ENCODE results near the gene SETBP1. TPM values are rescaled to one million over a fixed set of nuclear protein-coding genes. Genes with fewer than 3 reads are reported as not detected.

SETBP1 gene
- total RNA-seq, 2 donors from 2014 or later = 17.3 to 20.1 TPM

DNA sequence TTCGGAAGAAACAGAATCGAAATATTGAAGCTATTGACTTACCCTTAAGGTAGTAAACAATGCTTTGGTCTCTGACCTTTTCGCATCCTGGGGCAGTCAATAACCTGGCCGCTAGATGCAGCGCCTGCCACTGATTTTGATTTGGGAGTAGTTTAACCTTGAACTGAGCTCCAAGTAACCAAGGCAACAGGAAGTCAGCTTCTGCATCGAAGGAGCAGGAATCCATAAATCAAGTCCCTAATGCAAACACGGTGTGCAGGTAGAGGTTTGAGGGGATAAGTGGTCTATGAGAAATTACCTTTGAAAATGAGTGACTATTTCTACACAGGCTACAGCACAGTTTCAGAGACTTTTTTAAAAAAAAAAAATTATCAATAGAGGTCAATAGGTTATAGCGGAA is 353.5 kb downstream of the SETBP1 start:
- no peak overlapping the region for H3K27ac ChIP-seq (ENCODE audit: low read depth, low read length)
- Mint-ChIP-seq H3K36me3 (ENCODE audit: low read depth) (no peaks in the 10 kb centered on the region), H3K27ac (no peak overlapping the region), H3K4me3 (no peak overlapping the region), H3K9me3 (peaks cover 2% of the 10 kb centered on the region), H3K4me1 (no peaks in the 10 kb centered on the region), H3K27me3 (ENCODE audit: insufficient read depth) (no peaks in the 10 kb centered on the region)
- DNase-seq = no peak
- H3K4me3 ChIP-seq (ENCODE audit: low read length) = no peak overlapping the region
- H3K9me3 ChIP-seq (ENCODE audit: control insufficient read depth, low read length) = no peaks in the 10 kb centered on the region
- 90 to 96% methylated on average over 7 to 8 of the region's 8 CpGs for whole genome bisulfite sequencing, 2 experiments (ENCODE audit: insufficient coverage in 1 of 2, insufficient read length in 1 of 2)
- no peak overlapping the region for H3K9ac ChIP-seq (ENCODE audit: extremely low read depth, low read length, poor library complexity, severe bottlenecking)
- no peaks in the 10 kb centered on the region for H3K4me1 ChIP-seq (ENCODE audit: control insufficient read depth, insufficient read depth, low read length)
- no peaks in the 10 kb centered on the region for H3K27me3 ChIP-seq (ENCODE audit: control insufficient read depth, insufficient read depth, low read length, poor library complexity, severe bottlenecking)
- peaks cover 12% of the 10 kb centered on the region for H3K36me3 ChIP-seq (ENCODE audit: control insufficient read depth, insufficient read depth, low read length)
- TF ChIP-seq, protein P1, sequence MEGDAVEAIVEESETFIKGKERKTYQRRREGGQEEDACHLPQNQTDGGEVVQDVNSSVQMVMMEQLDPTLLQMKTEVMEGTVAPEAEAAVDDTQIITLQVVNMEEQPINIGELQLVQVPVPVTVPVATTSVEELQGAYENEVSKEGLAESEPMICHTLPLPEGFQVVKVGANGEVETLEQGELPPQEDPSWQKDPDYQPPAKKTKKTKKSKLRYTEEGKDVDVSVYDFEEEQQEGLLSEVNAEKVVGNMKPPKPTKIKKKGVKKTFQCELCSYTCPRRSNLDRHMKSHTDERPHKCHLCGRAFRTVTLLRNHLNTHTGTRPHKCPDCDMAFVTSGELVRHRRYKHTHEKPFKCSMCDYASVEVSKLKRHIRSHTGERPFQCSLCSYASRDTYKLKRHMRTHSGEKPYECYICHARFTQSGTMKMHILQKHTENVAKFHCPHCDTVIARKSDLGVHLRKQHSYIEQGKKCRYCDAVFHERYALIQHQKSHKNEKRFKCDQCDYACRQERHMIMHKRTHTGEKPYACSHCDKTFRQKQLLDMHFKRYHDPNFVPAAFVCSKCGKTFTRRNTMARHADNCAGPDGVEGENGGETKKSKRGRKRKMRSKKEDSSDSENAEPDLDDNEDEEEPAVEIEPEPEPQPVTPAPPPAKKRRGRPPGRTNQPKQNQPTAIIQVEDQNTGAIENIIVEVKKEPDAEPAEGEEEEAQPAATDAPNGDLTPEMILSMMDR (conservative IDR thresholded peaks at IDR 0.05) = no peak

DNA sequence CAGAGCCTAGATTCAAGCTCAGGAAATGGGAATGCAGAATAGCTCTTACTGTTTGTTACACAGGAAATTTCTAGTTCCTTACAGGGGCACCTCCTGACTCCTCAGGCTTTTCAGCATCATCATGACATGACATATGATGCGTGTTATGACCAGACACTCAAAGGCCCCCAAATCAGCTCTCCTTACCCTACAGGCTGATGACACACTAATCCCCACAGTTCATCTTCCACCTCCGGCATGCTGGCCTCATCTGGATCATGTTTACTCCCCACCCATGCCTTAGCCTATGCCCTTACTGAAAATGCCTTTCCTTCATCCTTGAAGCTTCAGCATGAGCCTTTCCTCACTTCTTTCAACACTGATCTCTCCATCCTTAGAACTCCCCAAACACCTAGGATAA is 356.9 kb downstream of the SETBP1 start:
- no peak for DNase-seq
- Mint-ChIP-seq H3K27ac (no peak overlapping the region), H3K4me1 (peaks cover 4% of the 10 kb centered on the region), H3K36me3 (ENCODE audit: low read depth) (no peaks in the 10 kb centered on the region), H3K27me3 (ENCODE audit: insufficient read depth) (peaks cover 2% of the 10 kb centered on the region), H3K9me3 (no peaks in the 10 kb centered on the region), H3K4me3 (no peak overlapping the region)
- Histone ChIP-seq H3K4me1 (ENCODE audit: control insufficient read depth, insufficient read depth, low read length) (no peaks in the 10 kb centered on the region), H3K27me3 (ENCODE audit: control insufficient read depth, insufficient read depth, low read length, poor library complexity, severe bottlenecking) (no peaks in the 10 kb centered on the region), H3K9ac (ENCODE audit: extremely low read depth, low read length, poor library complexity, severe bottlenecking) (no peak overlapping the region), H3K27ac (ENCODE audit: low read depth, low read length) (no peak overlapping the region), H3K9me3 (ENCODE audit: control insufficient read depth, low read length) (no peaks in the 10 kb centered on the region), H3K4me3 (ENCODE audit: low read length) (no peak overlapping the region), H3K36me3 (ENCODE audit: control insufficient read depth, insufficient read depth, low read length) (peaks cover 15% of the 10 kb centered on the region)
- 90 to 91% methylated on average over 2 of the region's 2 CpGs for WGBS, 2 experiments (ENCODE audit: insufficient coverage in 1 of 2, insufficient read length in 1 of 2)
- TF ChIP-seq, protein P1 (conservative IDR thresholded peaks at IDR 0.05) = no peak

DNA sequence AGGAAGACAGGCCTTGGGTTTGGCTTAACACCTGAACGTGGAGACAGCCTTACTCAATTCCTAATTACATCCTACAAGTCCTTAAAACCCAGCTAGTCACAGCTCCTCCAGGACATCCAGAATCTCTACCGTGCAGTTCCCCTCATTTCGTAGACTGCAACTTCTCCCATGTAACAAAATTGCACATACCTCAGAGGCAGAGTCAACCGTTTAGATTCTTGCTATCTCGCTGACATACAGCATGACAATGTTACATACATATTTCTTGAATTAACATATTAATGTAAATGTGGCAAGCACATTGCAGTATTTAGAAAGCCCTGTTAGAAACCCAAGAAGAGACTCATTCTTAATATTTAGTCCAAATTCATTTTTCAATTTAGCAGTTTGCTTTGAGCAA is 358.7 kb downstream of the SETBP1 start:
- no peaks in the 10 kb centered on the region for H3K36me3 Mint-ChIP-seq (ENCODE audit: low read depth)
- WGBS, 2 experiments (ENCODE audit: insufficient coverage in 1 of 2, insufficient read length in 1 of 2) = 82 to 100% methylated on average over 2 to 3 of the region's 5 CpGs
- no peak overlapping the region for H3K4me3 Mint-ChIP-seq
- Histone ChIP-seq H3K36me3 (ENCODE audit: control insufficient read depth, insufficient read depth, low read length) (peaks cover 11% of the 10 kb centered on the region), H3K9me3 (ENCODE audit: control insufficient read depth, low read length) (no peaks in the 10 kb centered on the region), H3K9ac (ENCODE audit: extremely low read depth, low read length, poor library complexity, severe bottlenecking) (no peak overlapping the region), H3K4me1 (ENCODE audit: control insufficient read depth, insufficient read depth, low read length) (no peaks in the 10 kb centered on the region), H3K27me3 (ENCODE audit: control insufficient read depth, insufficient read depth, low read length, poor library complexity, severe bottlenecking) (no peaks in the 10 kb centered on the region), H3K4me3 (ENCODE audit: low read length) (no peak overlapping the region), H3K27ac (ENCODE audit: low read depth, low read length) (no peak overlapping the region)
- peaks cover 9% of the 10 kb centered on the region for H3K4me1 Mint-ChIP-seq
- TF ChIP-seq, protein P1 (conservative IDR thresholded peaks at IDR 0.05) = no peak
- DNase-seq = no peak
- peaks cover 6% of the 10 kb centered on the region for H3K27me3 Mint-ChIP-seq (ENCODE audit: insufficient read depth)
- no peaks in the 10 kb centered on the region for H3K9me3 Mint-ChIP-seq
- no peak overlapping the region for H3K27ac Mint-ChIP-seq

All from endodermal cell (in vitro differentiated cells).